ENCODE data around the gene RASA3. TPM values are rescaled to one million over a fixed set of nuclear protein-coding genes. Genes with fewer than 3 reads are reported as not detected.

RASA3 gene
- total and polyA plus RNA-seq, 9 of the 15 experiments (the other 6 are each of a cell fraction or from before 2014, with no cell fraction given), result 0.72 to 25.3 (median 14.4) TPM

DNA sequence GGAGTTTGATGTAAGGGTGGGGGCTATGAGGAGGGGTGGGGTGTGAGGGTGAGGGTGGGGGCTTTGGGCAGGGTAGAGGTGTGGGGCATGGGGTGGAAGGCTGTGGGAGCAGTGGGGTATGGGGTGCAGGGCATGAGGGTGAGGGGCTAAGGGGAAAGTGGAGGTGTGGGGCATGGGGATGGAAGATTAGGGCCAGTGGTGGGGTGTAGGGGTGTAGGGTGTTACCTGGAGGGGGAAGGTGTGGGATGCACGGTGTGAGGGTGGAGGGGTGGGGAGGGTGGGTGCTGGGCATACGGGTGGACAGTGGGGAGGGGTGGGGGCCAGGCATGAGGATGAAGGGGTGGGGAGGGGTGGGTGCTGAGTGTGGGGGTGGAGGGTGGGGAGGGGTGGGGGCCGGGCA lies 22.9 kb upstream of the RASA3 start:
- FAIRE-seq, result no peak
- TF ChIP-seq, protein P1, sequence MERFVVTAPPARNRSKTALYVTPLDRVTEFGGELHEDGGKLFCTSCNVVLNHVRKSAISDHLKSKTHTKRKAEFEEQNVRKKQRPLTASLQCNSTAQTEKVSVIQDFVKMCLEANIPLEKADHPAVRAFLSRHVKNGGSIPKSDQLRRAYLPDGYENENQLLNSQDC (CRISPR knock-in tag; IDR thresholded peaks at IDR 0.05), result no peak
- TF ChIP-seq, protein P2, sequence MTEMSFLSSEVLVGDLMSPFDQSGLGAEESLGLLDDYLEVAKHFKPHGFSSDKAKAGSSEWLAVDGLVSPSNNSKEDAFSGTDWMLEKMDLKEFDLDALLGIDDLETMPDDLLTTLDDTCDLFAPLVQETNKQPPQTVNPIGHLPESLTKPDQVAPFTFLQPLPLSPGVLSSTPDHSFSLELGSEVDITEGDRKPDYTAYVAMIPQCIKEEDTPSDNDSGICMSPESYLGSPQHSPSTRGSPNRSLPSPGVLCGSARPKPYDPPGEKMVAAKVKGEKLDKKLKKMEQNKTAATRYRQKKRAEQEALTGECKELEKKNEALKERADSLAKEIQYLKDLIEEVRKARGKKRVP (CRISPR knock-in tag; IDR thresholded peaks at IDR 0.05), result no peak
- no peak for TF ChIP-seq STAT5A (IDR thresholded peaks at IDR 0.05; ENCODE audit: borderline replicate concordance, low read length)
- no peak for TF ChIP-seq ZNF23 (CRISPR knock-in tag; IDR thresholded peaks at IDR 0.05)
- no peak for TF ChIP-seq DIDO1 (tag; IDR thresholded peaks at IDR 0.05; ENCODE audit: low read depth)
- no peak for TF ChIP-seq FIP1L1 (IDR thresholded peaks at IDR 0.05; ENCODE audit: low read depth, low read length, poor library complexity, severe bottlenecking)
- no peak for TF ChIP-seq ZNF133 (CRISPR knock-in tag; IDR thresholded peaks at IDR 0.05)
- no peak for TF ChIP-seq RCOR1 (IDR thresholded peaks at IDR 0.05; ENCODE audit: borderline replicate concordance in 1 of 2, low read depth in 2 of 2, low read length in 2 of 2)
- no peak for TF ChIP-seq GATAD2A (IDR thresholded peaks at IDR 0.05)
- TF ChIP-seq TARDBP (IDR thresholded peaks at IDR 0.05), result no peak
- TF ChIP-seq TCF3 (CRISPR knock-in tag; IDR thresholded peaks at IDR 0.05), result no peak
- TF ChIP-seq TCF7 (IDR thresholded peaks at IDR 0.05; ENCODE audit: borderline replicate concordance), result no peak
- TF ChIP-seq RAD21 (CRISPR knock-in tag; conservative IDR thresholded peaks at IDR 0.05 in 1 of 2, IDR thresholded peaks at IDR 0.05 in 1 of 2), result no peak
- no peak for TF ChIP-seq TAF15 (IDR thresholded peaks at IDR 0.05; ENCODE audit: low read depth, low read length)
- TF ChIP-seq XRCC3 (IDR thresholded peaks at IDR 0.05), result no peak
- no peak for TF ChIP-seq BCL6 (CRISPR knock-in tag; IDR thresholded peaks at IDR 0.05)
- TF ChIP-seq RAD51 (IDR thresholded peaks at IDR 0.05; ENCODE audit: borderline replicate concordance, low read depth), result no peak
- no peak for TF ChIP-seq JUND (IDR thresholded peaks at IDR 0.05; ENCODE audit: borderline replicate concordance, low read depth, low read length)
- no peak for TF ChIP-seq JUND (tag; IDR thresholded peaks at IDR 0.05; ENCODE audit: borderline replicate concordance, low read depth, low read length)
- TF ChIP-seq TOE1 (IDR thresholded peaks at IDR 0.05; ENCODE audit: borderline replicate concordance), result no peak
- TF ChIP-seq TOE1 (CRISPR knock-in tag; IDR thresholded peaks at IDR 0.05; ENCODE audit: borderline replicate concordance, low read depth), result no peak
- TF ChIP-seq, protein P3, sequence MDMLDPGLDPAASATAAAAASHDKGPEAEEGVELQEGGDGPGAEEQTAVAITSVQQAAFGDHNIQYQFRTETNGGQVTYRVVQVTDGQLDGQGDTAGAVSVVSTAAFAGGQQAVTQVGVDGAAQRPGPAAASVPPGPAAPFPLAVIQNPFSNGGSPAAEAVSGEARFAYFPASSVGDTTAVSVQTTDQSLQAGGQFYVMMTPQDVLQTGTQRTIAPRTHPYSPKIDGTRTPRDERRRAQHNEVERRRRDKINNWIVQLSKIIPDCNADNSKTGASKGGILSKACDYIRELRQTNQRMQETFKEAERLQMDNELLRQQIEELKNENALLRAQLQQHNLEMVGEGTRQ (CRISPR knock-in tag; IDR thresholded peaks at IDR 0.05), result no peak
- BruUV-seq (replicated peaks), result no TSS peak
- no peak for ATAC-seq
- Histone ChIP-seq H4K20me1 (replicated peaks; ENCODE audit: control insufficient read depth, insufficient read depth, low read length) (no peaks in the 10 kb centered on the region), H3K9me3 (replicated peaks; ENCODE audit: control insufficient read depth, insufficient read depth, low read depth, low read length) (no peaks in the 10 kb centered on the region), H3K9me1 (ENCODE audit: control insufficient read depth, insufficient read depth, low read length) (no peaks in the 10 kb centered on the region), H3K4me1 (replicated peaks in 1 of 2; ENCODE audit: control insufficient read depth in 2 of 2, insufficient read depth in 2 of 2, low read length in 2 of 2) (no peaks in the 10 kb centered on the region; a peak in 1 of 5 replicates), H3K4me2 (ENCODE audit: insufficient read depth, low read length) (no peak overlapping the region), H3K9ac (ENCODE audit: insufficient read depth in 1 of 2, low read depth in 2 of 2, low read length in 2 of 2) (no peak overlapping the region), H3K27ac (ENCODE audit: extremely low read depth, low read depth, low read length) (no peak overlapping the region), H2AFZ (ENCODE audit: low read depth, low read length) (no peak overlapping the region), H3K36me3 (ENCODE audit: control insufficient read depth, insufficient read depth, low read length) (no peaks in the 10 kb centered on the region), H3K79me2 (ENCODE audit: control insufficient read depth, insufficient read depth, low read length) (no peaks in the 10 kb centered on the region), H3K4me3 (no peak overlapping the region), H3K27me3 (ENCODE audit: control insufficient read depth in 2 of 2, insufficient read depth in 2 of 2, low read length in 2 of 2) (no peaks in the 10 kb centered on the region; a peak in 1 of 5 replicates)
- ChIA-PET CTCF (ENCODE audit: low intra/inter-chr PET ratio) (no interaction called here), POLR2A (no interaction called here)
- intact Hi-C loops (cut with micrococcal nuclease) (no loop called here), in situ Hi-C loops (cut with MboI) (no loop called here)
- WGBS (ENCODE audit: insufficient coverage, low coverage, missing lambda C conversion rate), result no CpG with 5 or more reads among the region's 3 CpGs
- no peak for DNase-seq (ENCODE audit: extremely low read depth in 1 of 4, low spot score in 3 of 4)

All from K562 (cell line).